AG09319 (cell line): Measurements from ENCODE around the gene SMIM14.
"Not testable (repeated sequence)": the region's sequence is repeated elsewhere in the genome, so short reads cannot be mapped to it uniquely, and the experiment has no call there.

Source experiments
- DNase-seq: peaks from one replicate; pipeline ENCODE4 v3.0.0-alpha.2; 2010; ENCODE audit warnings: low read depth; ENCODE audit errors: extremely low read depth
- TF ChIP-seq, protein P1 (sequence below): IDR thresholded peaks from 2 replicates; pipeline ENCODE4 v1.5.1; 2011; ENCODE audit warnings: low read depth, mild to moderate bottlenecking, inconsistent platforms, low read length, moderate library complexity

The SMIM14 gene

GRCh38 chr4:39638354-39639239, at the start of gene SMIM14:
SMIM14 (minus strand) TSS chr4:39638865; CDS start chr4:39605145, 33,720 bp downstream.
- DNase-seq = peak; percentile 97
- TF ChIP-seq, protein P1, sequence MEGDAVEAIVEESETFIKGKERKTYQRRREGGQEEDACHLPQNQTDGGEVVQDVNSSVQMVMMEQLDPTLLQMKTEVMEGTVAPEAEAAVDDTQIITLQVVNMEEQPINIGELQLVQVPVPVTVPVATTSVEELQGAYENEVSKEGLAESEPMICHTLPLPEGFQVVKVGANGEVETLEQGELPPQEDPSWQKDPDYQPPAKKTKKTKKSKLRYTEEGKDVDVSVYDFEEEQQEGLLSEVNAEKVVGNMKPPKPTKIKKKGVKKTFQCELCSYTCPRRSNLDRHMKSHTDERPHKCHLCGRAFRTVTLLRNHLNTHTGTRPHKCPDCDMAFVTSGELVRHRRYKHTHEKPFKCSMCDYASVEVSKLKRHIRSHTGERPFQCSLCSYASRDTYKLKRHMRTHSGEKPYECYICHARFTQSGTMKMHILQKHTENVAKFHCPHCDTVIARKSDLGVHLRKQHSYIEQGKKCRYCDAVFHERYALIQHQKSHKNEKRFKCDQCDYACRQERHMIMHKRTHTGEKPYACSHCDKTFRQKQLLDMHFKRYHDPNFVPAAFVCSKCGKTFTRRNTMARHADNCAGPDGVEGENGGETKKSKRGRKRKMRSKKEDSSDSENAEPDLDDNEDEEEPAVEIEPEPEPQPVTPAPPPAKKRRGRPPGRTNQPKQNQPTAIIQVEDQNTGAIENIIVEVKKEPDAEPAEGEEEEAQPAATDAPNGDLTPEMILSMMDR = no peak

- TF ChIP-seq, protein P1 = no peak
- DNase-seq = no peak
Observed at GRCh38 chr4:39687014-39687413, 48.3 kb upstream of the SMIM14 start.

DNA sequence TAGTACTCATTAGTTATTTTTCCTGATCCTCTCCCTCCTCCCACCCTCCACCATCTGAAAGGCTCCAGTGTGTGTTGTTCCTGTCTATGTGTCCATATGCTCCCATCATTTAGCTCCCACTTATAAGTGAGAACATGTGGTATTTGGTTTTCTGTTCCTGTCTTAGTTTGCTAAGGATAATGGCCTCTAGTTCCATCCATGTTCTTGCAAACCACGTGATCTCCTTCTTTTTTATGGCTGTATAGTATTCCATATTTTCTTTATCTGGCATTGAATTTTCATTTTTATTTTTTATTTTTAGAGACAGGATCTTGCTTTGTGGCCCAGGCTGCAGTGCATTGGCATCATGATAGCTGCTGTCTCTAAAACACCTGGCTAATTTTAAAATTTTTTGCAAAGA, 47.3 kb upstream of the SMIM14 start:
- TF ChIP-seq, protein P1 = no peak
- DNase-seq = no peak

- TF ChIP-seq, protein P1 = no peak
- no peak for DNase-seq
Observed at GRCh38 chr4:39682138-39682537, 43.5 kb upstream of the SMIM14 start.

DNA sequence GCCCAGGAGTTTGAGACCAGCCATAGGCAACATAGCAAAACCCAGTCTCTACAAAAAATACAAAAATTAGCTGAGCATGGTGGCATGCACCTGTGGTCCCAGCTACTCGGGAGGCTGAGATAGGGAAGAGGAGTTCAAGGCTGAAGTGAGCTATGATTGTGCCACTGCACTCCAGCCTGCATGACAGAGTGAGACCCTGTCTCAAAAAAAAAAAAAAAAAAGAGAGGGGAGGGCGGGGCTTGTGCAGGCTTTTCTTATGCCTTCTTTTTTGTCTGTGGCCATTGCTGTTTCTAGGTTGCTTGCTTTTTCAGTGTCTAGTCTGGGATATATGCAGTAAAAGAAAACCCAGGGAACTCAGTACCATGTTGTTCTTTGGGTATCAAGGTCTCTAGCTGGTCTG, 42.3 kb upstream of the SMIM14 start:
- not testable (repeated sequence) for DNase-seq

DNA sequence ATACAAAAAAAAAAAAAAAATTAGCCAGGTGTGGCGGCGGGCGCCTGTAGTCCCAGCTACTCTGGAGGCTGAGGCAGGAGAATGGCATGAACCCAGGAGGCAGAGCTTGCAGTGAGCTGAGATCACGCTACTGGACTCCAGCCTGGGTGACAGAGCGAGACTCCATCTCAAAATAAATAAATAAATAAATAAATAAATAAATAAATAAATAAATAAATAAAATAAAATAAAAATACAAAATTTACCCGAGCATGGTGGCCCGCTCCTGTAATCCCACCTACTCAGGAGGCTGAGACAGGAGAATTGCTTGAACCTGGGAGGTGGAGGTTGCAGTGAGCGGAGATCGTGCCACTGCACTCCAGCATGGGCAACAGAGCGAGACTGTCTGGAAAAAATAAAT, 37.0 kb upstream of the SMIM14 start:
- not testable (repeated sequence) for DNase-seq

DNA sequence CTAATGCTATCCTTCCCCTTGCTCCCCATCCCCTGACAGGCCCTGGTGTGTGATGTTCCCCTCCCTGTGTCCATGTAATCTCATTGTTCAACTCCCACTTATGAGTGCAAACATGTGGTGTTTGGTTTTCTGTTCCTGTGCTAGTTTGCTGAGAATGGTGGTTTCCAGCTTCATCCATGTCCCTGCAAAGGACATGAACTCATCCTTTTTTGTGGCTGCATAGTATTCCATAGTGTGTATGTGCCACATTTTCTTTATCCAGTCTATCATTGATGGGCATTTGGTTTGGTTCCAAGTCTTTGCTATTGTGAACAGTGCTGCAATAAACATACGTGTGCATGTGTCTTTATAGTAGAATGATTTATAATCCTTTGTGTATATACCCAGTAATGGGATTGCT, 31.6 kb upstream of the SMIM14 start:
- DNase-seq = not testable (repeated sequence)

DNA sequence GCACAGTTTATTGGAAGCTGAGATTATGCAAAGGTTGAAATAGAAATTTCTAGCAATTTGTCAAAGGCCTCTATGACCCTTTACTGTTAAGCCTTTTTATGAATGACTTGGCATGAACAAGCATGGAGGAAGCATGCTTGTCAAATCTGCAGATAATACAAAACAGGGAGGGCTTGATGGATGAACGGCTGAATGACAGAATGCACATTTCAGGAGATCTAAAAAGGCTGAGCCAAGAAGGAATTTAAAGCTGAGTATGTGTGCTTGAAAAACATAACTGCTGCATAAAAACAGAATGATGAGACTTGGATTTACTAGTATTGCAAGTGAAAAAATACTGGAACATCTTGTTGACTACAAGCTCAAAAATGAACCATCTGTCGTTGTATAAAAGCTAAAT, 30.2 kb upstream of the SMIM14 start:
- TF ChIP-seq, protein P1 = no peak
- no peak for DNase-seq

DNA sequence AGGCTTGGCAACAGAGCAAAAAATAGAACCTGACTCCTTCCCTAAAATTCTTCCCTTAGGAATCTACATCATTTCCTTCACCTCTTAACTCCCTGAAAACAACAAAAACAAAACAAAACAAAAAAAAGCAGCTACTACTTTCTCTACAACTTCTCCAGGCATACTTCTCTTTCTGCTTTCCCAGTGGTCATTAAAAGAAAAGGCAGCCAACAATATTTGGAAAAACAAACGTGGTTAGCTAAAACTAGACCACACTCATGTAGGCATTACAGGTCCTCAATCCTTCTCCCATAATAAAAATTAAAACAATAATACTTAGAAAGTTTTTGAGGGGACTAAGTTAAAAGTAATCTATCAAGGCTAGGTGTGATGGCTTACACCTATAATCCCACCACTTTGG, 29.0 kb upstream of the SMIM14 start:
- DNase-seq = no peak
- TF ChIP-seq, protein P1 = no peak
